ENCODE measurements around the gene NPPB.
"Not testable (repeated sequence)": the region's sequence is repeated elsewhere in the genome, so short reads cannot be mapped to it uniquely, and the experiment has no call there.

Gene NPPB

DNA sequence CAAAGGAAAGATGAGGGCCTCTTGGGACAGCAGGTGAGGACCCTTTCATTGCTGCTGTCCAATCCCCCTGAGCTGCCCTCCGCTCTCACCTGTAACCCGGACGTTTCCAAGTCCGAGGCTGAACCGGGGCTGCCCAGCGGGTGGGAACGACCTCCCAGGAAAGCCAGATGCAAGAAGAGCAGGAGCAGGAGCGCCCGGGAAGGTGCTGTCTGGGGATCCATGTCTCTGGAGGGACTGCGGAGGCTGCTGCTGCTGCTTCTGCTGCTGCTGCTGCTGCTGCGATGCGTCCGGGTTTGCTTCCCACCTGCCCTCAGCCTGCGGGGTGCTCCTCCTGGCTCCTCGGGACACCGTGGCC, at the start of gene NPPB:
Gene NPPB (minus strand): TSS at position 333 of the 355 bp plus-strand sequence. CDS start 112 bp downstream, at position 221.
- DNase-seq (ENCODE audit: low read depth in 2 of 2) = no peak

DNA sequence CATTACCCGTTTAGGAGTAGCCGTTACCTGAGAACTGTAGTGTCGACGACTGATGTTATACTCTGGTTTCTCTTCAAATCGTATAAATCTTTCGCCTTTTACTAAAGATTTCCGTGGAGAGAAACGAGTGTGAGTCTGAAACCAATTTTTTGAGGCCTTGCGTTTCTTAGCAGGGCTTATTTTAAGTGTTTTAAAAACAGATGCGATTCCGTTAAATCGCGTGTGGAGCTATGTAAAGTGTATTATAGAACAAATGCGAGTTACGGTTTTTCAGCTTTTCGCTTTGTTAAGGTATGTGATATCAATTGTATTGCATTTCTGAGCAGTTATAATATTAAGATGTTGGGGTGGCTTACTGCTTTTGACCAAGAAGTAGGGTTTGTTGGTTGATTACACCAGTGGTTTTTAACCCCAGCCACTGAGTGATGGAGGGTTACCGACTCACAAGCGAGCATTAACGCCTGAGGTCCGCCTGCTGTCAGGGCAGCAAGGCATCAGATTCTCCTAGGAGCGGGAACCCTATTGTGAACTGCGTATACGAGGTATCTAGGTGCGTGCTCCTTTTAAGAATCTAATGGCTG, 49.4 kb upstream of the NPPB start:
- peak; percentile 72 to 77 for DNase-seq (ENCODE audit: low read depth in 2 of 2)

DNA sequence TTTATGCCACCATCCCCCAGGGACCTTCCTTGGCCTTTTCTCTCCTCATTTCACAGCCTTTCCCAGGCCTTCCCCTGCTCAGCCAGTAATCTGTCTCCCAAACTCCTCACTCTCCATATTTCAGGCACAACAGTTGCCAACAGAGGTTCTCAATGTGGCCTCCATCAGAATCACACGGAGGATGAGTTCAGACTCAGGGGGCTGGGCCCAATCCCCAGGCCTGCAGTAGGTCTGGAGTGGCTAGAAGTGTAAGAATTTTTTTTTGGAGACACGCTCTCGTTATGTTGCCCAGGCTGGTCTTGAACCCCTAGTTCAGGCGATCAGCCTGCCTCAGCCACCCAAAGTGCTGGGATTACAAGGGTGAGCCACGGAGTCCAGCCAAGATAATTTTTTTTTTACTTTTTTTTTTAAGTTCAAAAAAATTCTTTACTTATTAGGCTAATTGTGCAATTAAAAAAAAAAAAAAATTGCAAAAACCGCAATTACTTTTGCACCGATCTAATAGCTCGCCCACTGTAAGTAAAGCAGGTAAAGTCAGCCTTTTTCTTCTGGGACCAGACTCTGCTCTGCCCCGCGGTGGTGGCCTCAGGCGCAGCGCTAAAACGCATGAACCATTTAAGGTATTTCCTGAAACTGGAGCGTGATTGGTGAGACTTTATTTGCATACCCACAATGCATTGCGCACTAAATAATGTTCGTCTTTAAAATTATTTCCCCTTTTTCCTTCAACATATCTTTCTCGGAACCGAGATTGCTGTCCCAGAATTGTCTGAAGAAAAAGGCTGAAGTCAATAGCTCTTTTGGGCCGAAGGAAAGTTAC, 48.7 kb upstream of the NPPB start:
- DNase-seq (ENCODE audit: low read depth in 2 of 2) = peak; percentile 79 to 81

GRCh38 chr1:11906870-11907269, 48.1 kb upstream of the NPPB start:
- DNase-seq (ENCODE audit: low read depth in 2 of 2) = no peak

DNA sequence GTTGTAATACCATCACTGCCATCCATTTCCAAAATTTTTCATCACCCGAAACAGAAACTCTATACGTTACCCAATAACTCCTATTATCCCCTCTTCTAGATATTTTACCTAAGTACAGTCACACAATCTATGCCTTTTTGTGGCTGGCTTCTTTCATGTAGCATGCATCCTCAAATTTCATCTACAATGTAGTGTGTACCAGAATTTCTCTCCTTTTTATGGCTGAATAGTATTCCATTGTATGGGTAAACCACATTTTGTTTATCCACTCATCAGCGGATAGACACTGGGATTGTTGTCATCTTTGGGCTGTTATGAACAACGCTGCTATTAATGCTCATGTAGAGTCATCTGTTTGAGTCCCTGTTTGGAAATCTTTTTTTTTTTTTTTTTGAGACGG, 46.2 kb upstream of the NPPB start:
- no peak for DNase-seq (ENCODE audit: low read depth in 2 of 2)

DNA sequence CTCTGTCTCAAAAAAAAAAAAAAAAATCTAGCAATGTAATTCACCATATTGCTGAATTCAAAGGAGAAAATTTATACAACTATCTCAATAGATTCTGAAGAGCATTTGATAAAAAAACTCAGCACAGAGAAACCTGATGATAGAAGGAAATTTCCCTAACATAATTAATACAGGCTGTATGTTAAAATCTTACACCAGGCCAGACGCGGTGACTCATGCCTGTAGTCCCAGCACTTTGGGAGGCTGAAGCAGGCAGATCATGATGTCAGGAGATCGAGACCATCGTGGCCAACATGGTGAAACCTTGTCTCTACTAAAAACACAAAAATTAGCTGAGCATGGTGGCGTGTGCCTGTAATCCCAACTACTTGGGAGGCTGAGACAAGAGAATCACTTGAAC, 45.4 kb upstream of the NPPB start:
- not testable (repeated sequence) for DNase-seq (ENCODE audit: low read depth in 2 of 2)

DNA sequence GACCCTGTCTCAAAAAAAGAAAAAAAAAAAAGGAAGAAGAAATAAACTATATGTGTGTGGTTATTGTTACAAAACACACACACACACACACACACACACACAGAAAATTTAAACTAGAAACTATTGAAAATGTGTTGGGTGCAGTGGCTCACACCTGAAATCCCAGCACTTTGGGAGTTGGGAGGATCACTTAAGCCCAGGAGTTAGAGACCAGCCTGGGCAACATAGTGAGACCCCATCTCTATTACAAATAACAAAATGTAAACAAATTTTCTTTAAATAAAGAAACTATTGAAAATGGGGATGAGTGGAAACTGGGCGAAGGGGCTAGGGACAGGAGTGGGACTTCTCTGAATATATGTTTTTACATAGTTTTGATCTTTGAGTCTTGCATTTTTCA, 44.5 kb upstream of the NPPB start:
- DNase-seq (ENCODE audit: low read depth in 2 of 2) = no peak

DNA sequence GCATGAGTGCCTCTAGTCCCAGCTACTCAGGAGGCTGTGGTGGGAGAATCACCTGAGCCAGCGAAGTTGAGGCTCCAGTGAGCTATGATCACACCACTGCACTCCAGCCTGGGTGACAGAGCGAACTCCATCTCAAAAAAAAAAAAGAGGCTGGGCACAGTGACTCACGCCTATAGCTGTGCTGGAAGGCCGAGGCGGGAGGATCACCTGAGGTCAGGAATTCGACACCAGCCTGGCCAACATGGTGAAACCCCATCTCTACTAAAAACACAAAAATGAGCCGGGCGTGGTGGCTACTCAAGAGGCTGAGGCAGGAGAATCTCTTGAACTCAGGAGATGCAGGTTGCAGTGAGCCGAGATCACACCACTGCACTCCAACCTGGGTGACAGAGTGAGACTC, 42.7 kb upstream of the NPPB start:
- not testable (repeated sequence) for DNase-seq (ENCODE audit: low read depth in 2 of 2)

DNA sequence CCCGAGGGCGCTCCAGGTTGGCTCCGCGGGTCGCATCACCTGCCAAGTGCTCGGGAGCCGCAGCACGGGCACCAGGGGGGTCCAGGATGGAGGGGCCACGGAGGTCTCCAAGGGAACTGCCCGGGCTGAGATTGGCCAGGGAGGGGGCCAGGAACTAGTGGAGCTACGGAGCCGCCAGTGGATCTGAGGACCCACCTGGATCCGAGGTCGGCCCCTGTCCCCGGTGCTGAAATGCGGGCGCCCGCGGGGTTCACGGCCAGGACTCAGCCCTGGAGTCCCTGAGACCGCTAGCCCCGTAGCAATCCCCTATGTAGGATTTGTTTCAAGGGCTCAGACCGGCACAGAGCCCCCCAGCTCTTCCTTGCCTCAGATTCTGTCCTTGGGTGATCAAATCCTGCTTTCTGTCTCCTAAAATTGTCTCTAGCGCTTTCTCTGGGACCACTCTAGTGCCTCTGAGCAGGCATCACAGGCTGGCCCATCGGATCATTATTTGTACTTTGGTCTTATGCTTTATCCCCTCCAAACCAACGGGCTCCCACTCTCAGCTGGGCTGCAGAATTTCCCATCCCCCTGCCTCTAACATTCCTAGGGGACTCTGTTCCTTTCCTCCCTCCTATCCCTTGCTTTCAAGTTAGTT, 40.2 kb upstream of the NPPB start:
- DNase-seq (ENCODE audit: low read depth in 2 of 2) = no peak

GRCh38 chr1:11898086-11898785, 39.5 kb upstream of the NPPB start:
- DNase-seq (ENCODE audit: low read depth in 2 of 2) = no peak

- not testable (repeated sequence) for DNase-seq (ENCODE audit: low read depth in 2 of 2)
Observed at GRCh38 chr1:11894501-11894900, 35.8 kb upstream of the NPPB start.

GRCh38 chr1:11893907-11894251, 35.1 kb upstream of the NPPB start:
- DNase-seq (ENCODE audit: low read depth in 2 of 2) = peak; percentile 36 to 37

DNA sequence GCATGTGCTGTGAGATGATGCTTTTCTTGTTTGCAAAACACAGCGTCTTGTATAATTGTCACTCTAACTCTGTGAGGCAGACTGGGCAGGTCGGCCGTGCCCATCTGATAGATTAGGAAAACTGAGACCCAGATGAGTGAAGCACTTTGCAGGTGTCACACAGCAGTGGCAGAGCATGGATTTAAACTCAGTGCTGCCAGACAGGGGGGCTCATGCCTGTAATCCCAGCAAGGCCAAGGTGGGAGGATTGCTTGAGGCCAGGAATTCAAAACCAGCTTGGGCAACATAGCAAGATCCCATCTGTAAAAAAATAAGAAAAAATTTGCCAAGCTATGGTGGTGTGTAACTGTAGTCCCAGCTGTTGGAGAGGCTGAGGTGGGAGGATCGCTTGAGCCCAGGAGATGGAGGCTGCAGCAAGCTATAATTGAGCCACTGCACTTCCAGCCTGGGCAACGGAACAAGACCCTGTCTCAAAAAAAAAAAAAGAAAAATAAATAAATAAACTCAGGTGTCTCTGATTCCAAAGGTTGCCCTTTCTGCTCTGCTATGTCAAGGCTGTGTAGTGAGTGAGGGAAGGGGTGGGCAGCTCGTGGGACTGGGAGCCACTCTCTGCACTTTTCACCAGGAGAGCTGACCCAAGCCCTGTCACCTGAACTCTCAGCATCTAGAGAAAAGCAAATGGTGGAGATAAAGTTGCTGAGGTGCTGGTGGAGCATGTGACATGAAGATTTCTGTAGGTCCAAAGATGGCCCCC, 32.9 kb upstream of the NPPB start:
- no peak for DNase-seq (ENCODE audit: low read depth in 2 of 2)

- DNase-seq (ENCODE audit: low read depth in 2 of 2) = no peak
Observed at GRCh38 chr1:11888877-11889208, 30.1 kb upstream of the NPPB start.

DNA sequence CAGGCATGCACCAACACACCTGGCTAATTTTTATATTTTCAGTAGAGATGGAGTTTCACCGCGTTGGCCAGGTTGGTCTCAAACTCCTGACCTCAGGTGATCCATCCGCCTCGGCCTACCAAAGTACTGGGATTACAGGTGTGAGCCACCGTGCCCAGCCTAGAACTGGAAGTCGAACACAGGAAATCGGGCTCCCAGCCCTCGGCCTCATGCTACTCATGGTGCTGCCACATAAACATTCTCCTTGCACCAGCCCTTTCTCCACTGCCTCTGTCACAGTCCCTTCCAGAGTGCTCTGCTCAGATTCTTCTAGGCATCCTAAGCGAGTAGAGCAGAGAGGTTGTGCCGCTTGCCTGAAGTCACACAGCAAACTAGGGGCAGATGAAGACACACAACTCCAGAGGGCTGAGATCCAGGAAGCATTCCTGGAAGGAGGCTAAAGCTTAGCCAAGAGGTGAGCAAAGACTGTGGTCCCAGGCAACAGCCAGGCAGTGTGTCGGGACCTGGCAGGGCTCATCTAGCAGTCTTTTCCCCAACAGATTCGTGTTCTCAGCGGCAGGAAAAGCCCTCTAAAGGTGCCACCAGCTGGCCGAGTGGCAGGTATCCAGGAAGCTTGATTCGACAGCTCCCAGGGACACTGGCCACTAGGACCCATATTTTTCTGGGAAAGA, 29.6 kb upstream of the NPPB start:
- no peak for DNase-seq (ENCODE audit: low read depth in 2 of 2)

DNA sequence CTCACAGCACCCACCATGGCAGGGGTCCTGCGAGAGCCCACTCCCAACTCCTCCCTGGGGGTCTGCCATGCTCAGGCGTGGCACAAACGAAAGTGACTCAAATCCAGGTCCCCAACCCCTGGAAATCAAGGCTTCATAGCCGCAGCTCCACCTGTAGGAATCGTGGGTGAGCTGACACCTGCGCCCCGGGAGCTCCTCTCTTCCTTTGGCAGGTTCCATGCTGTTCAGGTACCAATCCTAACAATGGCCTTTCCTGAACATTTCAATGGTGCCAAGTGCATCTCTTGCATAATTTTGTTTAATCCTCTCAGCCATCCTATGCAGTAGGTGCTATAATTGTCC, 28.9 kb upstream of the NPPB start:
- no peak for DNase-seq (ENCODE audit: low read depth in 2 of 2)

DNA sequence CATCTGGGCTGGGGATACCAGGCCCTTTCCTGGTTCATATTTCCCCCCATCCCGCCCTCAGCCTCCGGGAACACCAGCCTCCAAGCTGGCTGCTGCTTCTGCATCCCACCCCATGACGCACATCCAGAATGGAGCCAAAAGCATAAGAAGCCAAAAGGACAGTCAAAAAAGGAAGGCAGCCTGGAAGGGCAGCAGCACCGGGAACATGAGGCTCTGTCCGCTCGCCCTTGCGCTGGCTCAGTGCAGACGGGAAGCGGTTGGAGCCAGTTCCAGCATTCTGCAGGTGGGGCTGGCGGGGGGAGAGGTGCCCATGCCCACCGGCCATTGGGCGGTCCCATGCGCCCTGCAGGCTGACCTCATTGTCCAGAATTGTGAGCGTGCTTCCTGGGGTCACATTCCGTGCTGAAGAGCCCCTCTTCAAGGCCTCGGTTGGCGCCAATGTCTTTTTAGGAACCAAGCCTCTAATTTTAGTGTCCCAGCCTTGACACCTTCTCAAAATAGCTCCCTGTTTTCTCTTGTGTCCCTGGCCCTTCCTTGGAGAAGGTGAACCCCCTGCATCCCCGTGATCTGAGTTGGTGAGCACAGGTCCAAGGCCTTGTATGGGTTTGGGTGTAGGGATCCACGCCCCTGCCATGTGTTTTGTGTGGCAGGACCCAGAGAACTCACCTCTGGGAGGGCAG, 28.4 kb upstream of the NPPB start:
- DNase-seq (ENCODE audit: low read depth in 2 of 2) = no peak

DNA sequence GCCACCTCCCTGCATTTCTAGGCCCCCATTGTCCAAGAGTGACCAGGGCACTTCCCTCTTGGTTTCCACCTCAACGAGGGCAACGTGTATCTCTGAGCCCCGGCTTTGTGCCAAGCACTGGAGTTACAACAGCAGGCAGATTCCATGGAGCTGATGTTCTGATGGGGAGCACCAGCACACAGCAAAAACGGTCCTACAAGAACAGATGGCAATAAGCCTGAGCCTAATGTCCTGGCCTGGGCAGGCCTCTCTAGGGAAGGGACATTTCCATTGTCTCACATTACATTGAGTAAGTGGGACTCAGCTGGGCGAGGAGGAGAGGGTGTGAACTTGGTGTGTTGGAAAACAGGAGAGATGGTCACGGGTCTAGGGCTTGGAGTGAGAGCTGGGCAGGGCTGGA, 27.2 kb upstream of the NPPB start:
- no peak for DNase-seq (ENCODE audit: low read depth in 2 of 2)

- DNase-seq (ENCODE audit: low read depth in 2 of 2) = no peak
Observed at GRCh38 chr1:11882814-11883538, 24.2 kb upstream of the NPPB start.

DNA sequence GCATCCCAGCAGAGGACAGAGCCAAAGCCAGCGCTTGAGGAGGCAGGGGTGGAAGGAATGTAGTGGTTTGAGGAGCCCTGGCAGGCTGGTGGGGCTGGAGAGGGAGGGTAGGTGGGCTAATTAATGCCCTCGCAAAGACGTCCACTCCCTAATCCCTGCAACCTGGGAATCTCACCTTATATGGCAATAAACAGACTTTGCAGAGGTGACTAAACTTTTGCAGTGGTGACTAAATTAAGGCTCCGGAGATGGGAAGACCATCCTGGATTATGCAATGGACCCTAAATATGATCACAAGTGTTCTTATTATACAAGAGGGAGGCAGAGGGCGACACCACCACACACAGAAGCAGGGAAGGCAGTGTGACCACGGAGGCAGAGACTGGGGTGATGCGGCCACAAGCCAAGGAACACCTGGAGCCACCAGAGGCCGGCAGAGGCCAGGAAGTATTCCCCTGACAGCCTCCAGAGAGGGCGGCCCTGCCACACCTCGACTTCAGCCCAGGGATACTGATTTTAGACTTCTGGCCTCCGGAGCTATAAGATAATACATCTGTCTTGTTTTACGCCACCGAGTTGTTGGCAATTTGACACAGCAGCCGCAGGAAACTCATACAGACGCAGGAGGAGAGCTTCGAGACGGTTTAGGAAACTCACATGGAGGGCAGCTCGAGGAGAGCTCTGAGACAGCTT, 23.1 kb upstream of the NPPB start:
- no peak for DNase-seq (ENCODE audit: low read depth in 2 of 2)
